Mucosa of descending colon (tissue), 3 donors: Measurements from ENCODE around the gene CILP. TPM values are rescaled to one million over a fixed set of nuclear protein-coding genes. Genes with fewer than 3 reads are reported as not detected.

Experiments
- ATAC-seq: fragments of 200-7000 bp; cut with Tn5 transposase; one replicate; pipeline ENCODE4 v1.9.1; 2020; ENCODE audit warnings: mild to moderate bottlenecking, moderate library complexity
- DNase-seq, 3 donors: peaks; one replicate each; pipeline ENCODE4 v3.0.0-alpha.2; 2020
- H3K36me3 ChIP-seq: fragments of 200-600 bp; one replicate; pipeline ENCODE4 v1.8.0; 2021; ENCODE audit warnings: low read depth, mild to moderate bottlenecking
- H3K4me1 ChIP-seq: fragments of 200-600 bp; one replicate; pipeline ENCODE4 v1.8.0; 2021; ENCODE audit warnings: low read depth, mild to moderate bottlenecking
- H3K4me3 ChIP-seq: fragments of 200-600 bp; one replicate; pipeline ENCODE4 v1.8.0; 2021; ENCODE audit warnings: mild to moderate bottlenecking
- H3K9me3 ChIP-seq: fragments of 200-600 bp; one replicate; pipeline ENCODE4 v1.8.0; 2021; ENCODE audit warnings: mild to moderate bottlenecking
- intact Hi-C, 2 donors: fragments of 100-400 bp; cut with DNase I in 1 of 2; cut with micrococcal nuclease in 1 of 2; formaldehyde crosslinking; loops; one replicate each; pipeline versions ENCODE4 v1.11.0 to v1.11.1; 2022; cut with DNase I, micrococcal nuclease
- long read RNA-seq, 2 donors: library from polyadenylated mRNA; unstranded; transcript quantifications; one replicate each; pipeline ENCODE4 v2.0.0, GENCODE V29; 2019 to 2021
- total RNA-seq, 3 donors: library from RNA; stranded (reverse); fragmentation: NEBNext Ultra II Directional in 2 of 3; extraction: Animal tissue kit (Norgen Biotek cat#: 25700) in 2 of 3; gene quantifications; one replicate each; pipeline versions ENCODE4 v1.2.1 to v1.2.4, GENCODE V29; 2021 to 2023
- TF ChIP-seq, protein P1 (sequence below): fragments of 200-600 bp; IDR thresholded peaks from one replicate; pipeline ENCODE4 v1.8.0; 2022; ENCODE audit warnings: antibody characterized with exemption, mild to moderate bottlenecking
- donor health status: DM: no; HTN: no; CAD: no; lungs with moderate emphysema.
- donor health status: DM: no; HTN: no; CAD: no.
- donor health status: DM: no; HTN: yes; CAD: no.

The CILP gene, protein sequence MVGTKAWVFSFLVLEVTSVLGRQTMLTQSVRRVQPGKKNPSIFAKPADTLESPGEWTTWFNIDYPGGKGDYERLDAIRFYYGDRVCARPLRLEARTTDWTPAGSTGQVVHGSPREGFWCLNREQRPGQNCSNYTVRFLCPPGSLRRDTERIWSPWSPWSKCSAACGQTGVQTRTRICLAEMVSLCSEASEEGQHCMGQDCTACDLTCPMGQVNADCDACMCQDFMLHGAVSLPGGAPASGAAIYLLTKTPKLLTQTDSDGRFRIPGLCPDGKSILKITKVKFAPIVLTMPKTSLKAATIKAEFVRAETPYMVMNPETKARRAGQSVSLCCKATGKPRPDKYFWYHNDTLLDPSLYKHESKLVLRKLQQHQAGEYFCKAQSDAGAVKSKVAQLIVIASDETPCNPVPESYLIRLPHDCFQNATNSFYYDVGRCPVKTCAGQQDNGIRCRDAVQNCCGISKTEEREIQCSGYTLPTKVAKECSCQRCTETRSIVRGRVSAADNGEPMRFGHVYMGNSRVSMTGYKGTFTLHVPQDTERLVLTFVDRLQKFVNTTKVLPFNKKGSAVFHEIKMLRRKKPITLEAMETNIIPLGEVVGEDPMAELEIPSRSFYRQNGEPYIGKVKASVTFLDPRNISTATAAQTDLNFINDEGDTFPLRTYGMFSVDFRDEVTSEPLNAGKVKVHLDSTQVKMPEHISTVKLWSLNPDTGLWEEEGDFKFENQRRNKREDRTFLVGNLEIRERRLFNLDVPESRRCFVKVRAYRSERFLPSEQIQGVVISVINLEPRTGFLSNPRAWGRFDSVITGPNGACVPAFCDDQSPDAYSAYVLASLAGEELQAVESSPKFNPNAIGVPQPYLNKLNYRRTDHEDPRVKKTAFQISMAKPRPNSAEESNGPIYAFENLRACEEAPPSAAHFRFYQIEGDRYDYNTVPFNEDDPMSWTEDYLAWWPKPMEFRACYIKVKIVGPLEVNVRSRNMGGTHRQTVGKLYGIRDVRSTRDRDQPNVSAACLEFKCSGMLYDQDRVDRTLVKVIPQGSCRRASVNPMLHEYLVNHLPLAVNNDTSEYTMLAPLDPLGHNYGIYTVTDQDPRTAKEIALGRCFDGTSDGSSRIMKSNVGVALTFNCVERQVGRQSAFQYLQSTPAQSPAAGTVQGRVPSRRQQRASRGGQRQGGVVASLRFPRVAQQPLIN
- total RNA-seq, result 10 to 100 TPM in 2 of 3 donors, 1 to 10 TPM in 1; 2.7 to 14.7 (median 10.3) TPM
- long read RNA-seq, donor 1, full-length matches to known transcripts, result 33 of 44 reads
- long read RNA-seq, donor 1, partial matches to known transcripts, result 3 of 44 reads
- long read RNA-seq, donor 1, other reads (novel, unspliced or antisense), result 8 of 44 reads
- long read RNA-seq, donor 2, full-length matches to known transcripts, result 6 of 7 reads
- long read RNA-seq, donor 2, partial matches to known transcripts, result 0 of 7 reads
- long read RNA-seq, donor 2, other reads (novel, unspliced or antisense), result 1 of 7 reads

DNA sequence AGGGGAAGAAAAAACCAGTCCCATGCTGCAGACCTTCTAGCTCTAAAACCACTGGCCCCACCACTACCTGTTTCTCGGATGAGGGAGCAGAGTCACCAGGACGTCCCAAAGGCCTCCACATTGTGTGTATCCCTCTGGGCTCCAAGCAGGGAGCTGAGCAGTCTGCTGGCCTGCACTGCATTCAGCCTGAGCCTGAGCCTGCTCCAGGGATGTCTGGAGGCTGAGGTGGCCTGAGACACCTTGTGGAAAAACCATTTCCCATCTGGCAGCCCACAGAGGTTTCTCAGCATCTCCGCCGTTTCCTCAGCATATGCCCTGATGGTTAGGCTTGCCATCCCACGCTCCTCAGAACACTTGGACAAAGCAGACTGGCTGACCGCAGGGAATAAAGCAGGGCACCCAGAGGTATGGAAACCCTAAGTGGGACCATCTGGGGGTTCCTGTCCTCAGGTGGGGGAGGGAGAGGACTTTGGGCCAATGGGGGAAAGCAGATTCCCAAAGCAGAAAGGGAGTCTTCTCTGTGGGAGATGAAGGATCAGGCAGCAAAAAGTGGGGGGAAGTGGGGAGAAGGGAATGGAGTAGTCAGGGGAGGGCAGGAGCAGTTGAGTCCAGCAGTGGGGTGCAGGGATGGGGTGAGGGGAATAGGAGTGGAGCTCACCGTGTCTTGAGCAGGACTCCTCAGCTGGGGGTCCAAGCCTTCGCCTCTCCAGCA, at the start of gene CILP:
TSS of gene CILP (minus strand) at position 704 of the 712 bp plus-strand sequence. CDS start 1,718 bp downstream, outside the sequence.
- no peak within 1 kb of the TSS for H3K4me3 ChIP-seq
- H3K36me3 ChIP-seq, result no peaks in the 10 kb centered on the region
- no peaks in the 10 kb centered on the region for H3K9me3 ChIP-seq
- DNase-seq (no peak), ATAC-seq (no peak)
- intact Hi-C loops, result no loop called here
- peaks cover 3% of the 10 kb centered on the region for H3K4me1 ChIP-seq
- TF ChIP-seq, protein P1, sequence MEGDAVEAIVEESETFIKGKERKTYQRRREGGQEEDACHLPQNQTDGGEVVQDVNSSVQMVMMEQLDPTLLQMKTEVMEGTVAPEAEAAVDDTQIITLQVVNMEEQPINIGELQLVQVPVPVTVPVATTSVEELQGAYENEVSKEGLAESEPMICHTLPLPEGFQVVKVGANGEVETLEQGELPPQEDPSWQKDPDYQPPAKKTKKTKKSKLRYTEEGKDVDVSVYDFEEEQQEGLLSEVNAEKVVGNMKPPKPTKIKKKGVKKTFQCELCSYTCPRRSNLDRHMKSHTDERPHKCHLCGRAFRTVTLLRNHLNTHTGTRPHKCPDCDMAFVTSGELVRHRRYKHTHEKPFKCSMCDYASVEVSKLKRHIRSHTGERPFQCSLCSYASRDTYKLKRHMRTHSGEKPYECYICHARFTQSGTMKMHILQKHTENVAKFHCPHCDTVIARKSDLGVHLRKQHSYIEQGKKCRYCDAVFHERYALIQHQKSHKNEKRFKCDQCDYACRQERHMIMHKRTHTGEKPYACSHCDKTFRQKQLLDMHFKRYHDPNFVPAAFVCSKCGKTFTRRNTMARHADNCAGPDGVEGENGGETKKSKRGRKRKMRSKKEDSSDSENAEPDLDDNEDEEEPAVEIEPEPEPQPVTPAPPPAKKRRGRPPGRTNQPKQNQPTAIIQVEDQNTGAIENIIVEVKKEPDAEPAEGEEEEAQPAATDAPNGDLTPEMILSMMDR, result no peak

DNA sequence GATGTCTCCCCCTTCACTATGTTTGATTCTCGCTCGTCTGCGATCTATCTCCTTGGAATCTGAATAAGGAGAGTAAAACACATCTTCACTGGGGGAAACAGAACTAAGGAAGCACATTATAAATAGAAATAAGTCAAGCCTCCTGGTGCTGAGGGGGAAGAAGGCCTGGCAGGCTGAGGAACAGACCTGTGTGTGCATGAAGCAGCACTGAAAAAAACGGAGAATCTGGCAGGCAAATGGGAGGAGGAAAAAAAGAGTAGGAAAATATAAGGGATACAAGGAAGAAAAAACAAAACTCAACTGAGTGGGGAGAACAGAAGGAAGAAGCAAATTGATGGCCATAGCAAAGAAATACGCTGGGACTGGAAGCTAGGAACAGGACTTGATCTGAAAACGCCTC, 49.7 kb upstream of the CILP start:
- DNase-seq, result no peak
- no peaks in the 10 kb centered on the region for H3K9me3 ChIP-seq
- H3K4me1 ChIP-seq, result no peaks in the 10 kb centered on the region
- TF ChIP-seq, protein P1, result no peak
- intact Hi-C loops, result no loop called here
- no peak for ATAC-seq
- H3K36me3 ChIP-seq, result no peaks in the 10 kb centered on the region
- H3K4me3 ChIP-seq, result no peak overlapping the region

DNA sequence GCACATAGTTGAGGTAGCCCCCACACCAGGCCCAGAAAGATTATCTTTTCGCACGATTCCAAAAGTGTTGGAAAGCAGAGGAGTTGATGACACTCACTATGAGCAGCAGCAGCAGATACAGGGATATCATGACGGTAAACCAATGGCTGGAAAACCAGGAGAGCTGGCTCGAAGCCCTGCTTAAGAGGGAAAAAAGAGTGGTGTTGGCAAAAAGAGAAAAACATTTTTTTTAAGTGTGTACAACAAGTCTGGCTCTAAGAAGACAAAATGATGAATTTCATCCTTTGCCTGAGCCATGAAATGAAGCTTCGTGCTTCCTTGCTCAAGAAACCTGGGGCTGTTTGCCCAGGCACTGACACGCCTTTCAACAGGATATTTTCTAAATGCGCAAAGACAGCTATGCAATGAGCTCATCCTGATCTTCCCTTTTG, 48.1 kb upstream of the CILP start:
- TF ChIP-seq, protein P1, result no peak
- Histone ChIP-seq H3K4me3 (no peak overlapping the region), H3K4me1 (no peaks in the 10 kb centered on the region), H3K9me3 (no peaks in the 10 kb centered on the region), H3K36me3 (no peaks in the 10 kb centered on the region)
- ATAC-seq, result peak; percentile 35
- intact Hi-C loops, result loop anchor here in 1 of 2 donors (10.0 kb wide), 1 partner anchor 65 kb away; no protein-coding TSS in a partner anchor
- DNase-seq, result peak in 1 of 3 donors; percentile 16

DNA sequence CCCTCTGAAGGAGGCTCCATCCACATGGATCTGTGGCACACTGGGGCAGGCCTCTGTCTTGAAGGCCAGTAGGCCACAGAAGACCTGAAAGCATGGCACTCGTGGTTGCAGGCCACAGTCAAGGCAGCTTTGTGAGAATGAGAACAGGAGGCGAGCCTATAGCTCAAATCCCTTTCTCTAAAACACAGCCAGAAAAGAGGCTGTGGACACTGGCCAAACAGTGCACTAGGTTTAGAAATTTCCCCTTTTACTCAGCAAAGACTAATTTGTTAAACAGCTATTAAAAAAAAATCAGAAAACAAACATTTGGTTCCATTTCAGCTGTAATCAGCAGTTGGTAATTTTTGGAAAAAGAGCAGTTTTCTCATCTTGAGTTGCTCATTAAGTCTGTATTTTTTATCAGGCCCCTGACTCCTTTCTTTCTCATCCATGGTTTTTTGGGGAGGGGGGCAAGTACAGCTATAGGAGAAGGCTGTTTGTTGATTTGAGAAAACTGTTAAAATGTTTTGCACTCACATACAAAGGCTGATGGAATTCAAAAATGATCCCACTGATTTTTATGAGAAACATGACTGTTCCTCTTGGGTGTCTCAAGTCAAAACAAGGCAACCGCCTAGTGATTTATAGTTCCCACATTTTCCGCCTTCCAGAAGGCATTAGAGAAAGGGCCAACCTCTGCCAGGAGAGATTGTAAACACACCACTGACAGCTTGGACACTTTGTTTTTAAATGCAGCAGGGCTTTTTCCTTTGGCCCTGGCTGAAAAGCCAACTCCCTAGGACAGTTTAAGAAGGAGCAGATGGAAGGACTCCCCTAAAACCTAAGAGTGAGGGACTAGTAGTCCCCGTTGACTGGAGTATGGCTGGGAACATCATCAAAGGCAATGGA, 47.3 kb upstream of the CILP start:
- intact Hi-C loops, result loop anchor here in 1 of 2 donors (10.0 kb wide), 1 partner anchor 64 kb away; no protein-coding TSS in a partner anchor
- Histone ChIP-seq H3K4me1 (no peaks in the 10 kb centered on the region), H3K36me3 (no peaks in the 10 kb centered on the region), H3K9me3 (no peaks in the 10 kb centered on the region), H3K4me3 (no peak overlapping the region)
- TF ChIP-seq, protein P1, result no peak
- DNase-seq, result peak in 1 of 3 donors; percentile 18
- peak; percentile 43 for ATAC-seq
